Ovary (tissue), 9 donors: Measurements from ENCODE around the gene AP1G1. TPM values are rescaled to one million over a fixed set of nuclear protein-coding genes. Genes with fewer than 3 reads are reported as not detected.

ENCODE experiments used
- DNase-seq, 5 donors: peaks; one replicate each; pipeline ENCODE4 v3.0.0-alpha.2; 2019 to 2020
- H3K27ac ChIP-seq, 2 donors: fragments of 200-600 bp; one replicate each; pipeline versions ENCODE4 v1.5.1 to v1.8.0; 2019 to 2022
- H3K27me3 ChIP-seq: fragments of 200-600 bp; one replicate; pipeline ENCODE4 v1.8.0; 2022
- H3K36me3 ChIP-seq: fragments of 200-600 bp; sonication (generic); one replicate; pipeline ENCODE4 v1.5.1; 2019
- H3K4me1 ChIP-seq: one replicate; pipeline ENCODE4 v1.8.1; 2013; ENCODE audit warnings: mild to moderate bottlenecking, moderate library complexity; ENCODE audit not compliant: insufficient read depth
- H3K4me3 ChIP-seq: fragments of 200-600 bp; sonication (generic); one replicate; pipeline ENCODE4 v1.5.1; 2017
- H3K9me3 ChIP-seq, 2 donors: fragments of 200-600 bp in 1 of 2; sonication (generic) in 1 of 2; one replicate each; pipeline versions ENCODE4 v1.5.1 to v1.8.1; 2013 to 2019; ENCODE audit warnings: mild to moderate bottlenecking in 1 of 2, moderate library complexity in 1 of 2
- CTCF ChIP-seq, 3 donors: fragments of 450-650 bp in 2 of 3; fragments of 200-600 bp in 1 of 3; IDR thresholded peaks; one replicate each; pipeline versions ENCODE4 v1.5.1 to v1.8.0; 2016 to 2022; ENCODE audit warnings: antibody characterized with exemption in 3 of 3, mild to moderate bottlenecking in 1 of 3
- EP300 ChIP-seq: sonication (generic); formaldehyde crosslinking; IDR thresholded peaks from one replicate; pipeline ENCODE4 v1.6.1; 2017; ENCODE audit warnings: antibody characterized with exemption
- POLR2A ChIP-seq: fragments of 450-650 bp; IDR thresholded peaks from one replicate; pipeline ENCODE4 v1.6.1; 2017; ENCODE audit warnings: antibody characterized with exemption, mild to moderate bottlenecking, moderate library complexity
- WGBS, 3 donors: extraction: QIAGEN DNeasy Blood & Tissue Kit in 1 of 3; methylation state at CpG; one replicate each; pipeline versions ENCODE4 v1.1.5 to v1.1.7; 2013 to 2017; 5-methylcytosine and 5-hydroxymethylcytosine counted together
- intact Hi-C, 4 donors: fragments of 100-400 bp; cut with DNase I; formaldehyde crosslinking; loops; one replicate each; pipeline versions ENCODE4 v1.11.0 to v1.15.1; 2022 to 2023
- polyA plus RNA-seq, 2 donors: library from polyadenylated mRNA; stranded (reverse); fragments of 200-250 nt in 1 of 2; fragments of 350-450 nt in 1 of 2; fragmentation: Illumina TruSeq in 1 of 2; extraction: RNeasy Lipid Tissue Mini Kit (QIAGEN cat#74804) in 1 of 2; gene quantifications; one replicate each; pipeline ENCODE4 v1.2.3, GENCODE V29; 2013 to 2014
- total RNA-seq, 7 donors: library from RNA; depleted of rRNA in 2 of 7; stranded (reverse); fragments of >200 nt in 2 of 7; fragmentation: NEBNext Ultra II Directional in 3 of 7; extraction: Animal tissue kit (Norgen Biotek cat#: 25700) in 3 of 7; gene quantifications; one replicate each; pipeline versions ENCODE4 v1.1.0 to v1.2.4, GENCODE V29; 2016 to 2023
- donor health status: DM: no; HTN: no; CAD: no; lungs with moderate emphysema.
- donor health status: DM: no; HTN: no; CAD: no.
- donor health status: Bipolar disorder and iron deficiency.
- donor health status: DM: yes; HTN: yes; CAD: no.
- donor health status: DM: no; HTN: no; CAD: no.
- donor health status: DM: yes; HTN: yes; CAD: no.

AP1G1 gene
- total and polyA plus RNA-seq, 9 donors, result 14.2 to 71.7 (median 54.3) TPM

DNA sequence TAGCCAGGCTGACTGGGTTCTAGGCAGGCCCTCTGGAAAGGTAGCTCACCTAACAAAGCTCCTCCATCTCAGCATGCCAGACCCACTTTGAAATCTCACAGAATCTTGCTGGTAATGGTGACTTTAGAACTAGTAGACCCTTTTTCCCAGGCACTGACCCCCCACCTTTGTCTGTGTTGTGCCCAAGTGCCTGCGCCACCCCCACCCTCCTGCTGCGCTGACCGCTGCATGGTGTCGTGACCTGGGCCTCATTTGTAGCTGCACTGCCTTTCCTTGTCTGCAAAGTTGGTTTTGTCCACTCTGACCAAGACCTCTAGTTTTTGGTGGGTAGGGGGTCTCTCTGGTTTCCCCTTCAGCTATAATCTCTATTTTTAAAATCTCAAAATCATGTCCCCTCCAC is 43.9 kb upstream of the AP1G1 start:
- Histone ChIP-seq H3K27ac (no peak overlapping the region), H3K9me3 (no peaks in the 10 kb centered on the region), H3K4me3 (no peak overlapping the region), H3K36me3 (no peaks in the 10 kb centered on the region), H3K27me3 (no peaks in the 10 kb centered on the region), H3K4me1 (no peaks in the 10 kb centered on the region)
- TF ChIP-seq EP300, result no peak
- no peak for TF ChIP-seq CTCF (IDR thresholded peaks at IDR 0.05)
- no peak for TF ChIP-seq POLR2A
- intact Hi-C loops, result no loop called here
- 97 to 98% (median 98%) methylated on average over 4 of the region's 4 CpGs for WGBS, 3 donors
- no peak for DNase-seq

- Histone ChIP-seq H3K9me3 (no peaks in the 10 kb centered on the region), H3K4me3 (no peak overlapping the region), H3K4me1 (no peaks in the 10 kb centered on the region), H3K27me3 (no peaks in the 10 kb centered on the region), H3K27ac (no peak overlapping the region), H3K36me3 (no peaks in the 10 kb centered on the region)
- WGBS, 3 donors, result 71 to 80% (median 75%) methylated on average over 3 of the region's 3 CpGs
- no peak for DNase-seq
- TF ChIP-seq POLR2A (no peak), EP300 (no peak), CTCF (IDR thresholded peaks at IDR 0.05) (no peak)
- intact Hi-C loops, result no loop called here
Measured at GRCh38 chr16:71852158-71852557, 43.5 kb upstream of the AP1G1 start.

DNA sequence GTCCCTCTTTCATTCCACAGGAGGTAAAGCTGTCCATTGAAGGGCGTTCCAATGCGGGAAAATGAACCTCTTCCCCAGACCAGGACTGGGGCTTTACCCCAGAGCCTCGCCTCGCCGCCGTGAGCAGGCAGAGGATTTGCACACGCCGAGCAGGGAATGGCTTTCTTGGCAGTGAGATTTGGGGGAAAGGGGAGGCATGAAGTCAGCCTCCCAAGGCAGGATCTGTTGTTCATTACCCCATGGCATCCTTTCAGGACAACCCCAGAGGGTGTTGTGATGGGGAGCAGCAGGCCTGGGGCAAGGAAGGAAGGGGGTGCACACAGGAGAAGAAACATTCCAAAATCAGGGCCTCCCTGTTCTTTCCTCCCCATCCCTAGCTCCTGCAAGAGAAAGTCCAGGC is 43.1 kb upstream of the AP1G1 start:
- peaks cover 2% of the 10 kb centered on the region for H3K4me1 ChIP-seq
- DNase-seq, result no peak
- H3K36me3 ChIP-seq, result no peaks in the 10 kb centered on the region
- WGBS, 3 donors, result 69 to 96% (median 90%) methylated on average over 8 of the region's 8 CpGs
- intact Hi-C loops, result no loop called here
- no peak overlapping the region for H3K4me3 ChIP-seq
- no peak overlapping the region for H3K27ac ChIP-seq
- H3K9me3 ChIP-seq, result no peaks in the 10 kb centered on the region
- H3K27me3 ChIP-seq, result no peaks in the 10 kb centered on the region
- TF ChIP-seq POLR2A, result no peak
- no peak for TF ChIP-seq CTCF (IDR thresholded peaks at IDR 0.05)
- no peak for TF ChIP-seq EP300

DNA sequence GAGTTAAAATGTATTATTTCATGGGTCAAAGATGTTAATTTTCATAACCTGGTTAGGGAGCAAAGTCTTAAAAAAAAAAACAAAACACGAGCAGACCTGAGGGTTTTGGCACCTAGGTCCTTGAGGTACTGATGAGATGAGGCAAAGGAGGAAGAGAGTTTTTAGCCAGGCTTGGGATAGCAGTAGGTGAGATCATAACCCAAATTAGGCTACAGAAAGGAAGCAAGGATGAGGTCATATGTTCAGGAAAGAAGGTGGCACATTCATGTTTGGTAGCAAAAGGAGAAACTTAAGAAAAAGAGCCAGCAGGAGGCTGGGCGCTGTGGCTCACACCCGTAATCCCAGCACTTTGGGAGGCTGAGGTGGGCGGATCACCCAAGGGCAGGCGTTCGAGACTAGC is 40.0 kb upstream of the AP1G1 start:
- Histone ChIP-seq H3K4me1 (peaks cover 2% of the 10 kb centered on the region), H3K27ac (no peak overlapping the region), H3K36me3 (no peaks in the 10 kb centered on the region), H3K4me3 (no peak overlapping the region), H3K9me3 (no peaks in the 10 kb centered on the region), H3K27me3 (no peaks in the 10 kb centered on the region)
- intact Hi-C loops, result no loop called here
- no peak for DNase-seq
- 84 to 94% (median 87%) methylated on average over 6 of the region's 6 CpGs for WGBS, 3 donors
- TF ChIP-seq CTCF (IDR thresholded peaks at IDR 0.05), result no peak
- no peak for TF ChIP-seq EP300
- no peak for TF ChIP-seq POLR2A

DNA sequence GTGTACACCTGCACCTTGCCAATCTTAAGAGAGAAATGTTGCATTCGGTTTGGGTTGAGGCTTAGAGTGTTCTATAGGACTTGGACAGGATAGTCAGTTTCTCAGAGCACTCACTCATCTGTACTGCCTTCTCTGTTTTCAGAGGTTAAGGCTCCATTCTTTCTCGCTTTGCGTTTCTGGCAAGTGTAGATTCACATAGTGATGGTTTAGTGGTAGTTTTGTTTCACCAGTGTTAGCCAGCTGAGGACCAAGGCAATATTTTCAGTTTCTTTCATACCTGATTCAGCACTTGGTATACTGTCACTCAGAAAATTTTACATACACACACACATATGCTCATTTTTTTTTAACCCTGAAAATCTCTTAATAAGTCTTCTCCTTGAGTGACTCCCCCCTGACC is 38.5 kb upstream of the AP1G1 start:
- H3K4me3 ChIP-seq, result no peak overlapping the region
- H3K9me3 ChIP-seq, result no peaks in the 10 kb centered on the region
- no peak for DNase-seq
- 54 to 62% (median 55%) methylated on average over 3 of the region's 3 CpGs for WGBS, 3 donors
- H3K27ac ChIP-seq, result no peak overlapping the region
- no peaks in the 10 kb centered on the region for H3K27me3 ChIP-seq
- H3K36me3 ChIP-seq, result no peaks in the 10 kb centered on the region
- H3K4me1 ChIP-seq, result peaks cover 2% of the 10 kb centered on the region
- TF ChIP-seq CTCF (IDR thresholded peaks at IDR 0.05) (no peak), EP300 (no peak), POLR2A (no peak)
- intact Hi-C loops, result no loop called here
